ENCODE data around the gene EEF2K.

Gene EEF2K

DNA sequence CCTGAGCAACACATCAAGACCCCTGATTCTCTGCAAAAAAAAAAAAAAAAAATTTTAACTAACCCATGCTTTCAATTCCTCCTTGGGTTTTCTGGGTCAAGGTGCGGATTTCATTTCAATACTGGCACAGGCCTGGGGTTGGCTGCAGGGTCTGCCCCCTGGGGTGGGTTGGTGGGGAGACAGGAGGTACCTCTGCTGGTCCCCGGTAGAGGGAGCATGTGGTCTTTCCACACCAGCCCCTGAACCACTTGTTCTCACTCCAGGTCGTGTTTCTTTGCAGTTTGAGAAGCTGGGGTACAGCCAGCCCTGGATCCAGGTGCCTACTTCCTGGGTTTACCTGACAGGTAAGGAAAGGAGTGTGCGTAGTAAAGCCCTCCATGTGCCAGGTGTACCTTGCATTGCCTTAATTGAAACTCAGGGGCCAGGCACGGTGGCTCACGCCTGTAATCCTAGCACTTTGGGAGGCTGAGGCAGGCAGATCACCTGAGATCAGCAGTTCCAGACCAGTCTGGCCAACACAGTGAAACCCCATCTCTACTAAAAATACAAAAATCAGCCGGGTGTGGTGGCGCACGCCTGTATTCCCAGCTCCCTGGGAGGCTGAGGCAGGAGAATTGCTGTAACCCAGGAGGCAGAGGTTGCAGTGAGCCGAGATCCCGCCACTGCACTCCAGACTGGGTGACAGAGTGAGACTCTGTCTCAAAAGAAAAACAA is 22.0 kb upstream of the EEF2K start:
- Mint-ChIP-seq H3K27me3 (no peaks in the 10 kb centered on the region), H3K27ac (no peak overlapping the region), H3K4me1 (peaks cover 12% of the 10 kb centered on the region), H3K36me3 (no peaks in the 10 kb centered on the region), H3K4me3 (no peak overlapping the region), H3K9me3 (no peaks in the 10 kb centered on the region)

DNA sequence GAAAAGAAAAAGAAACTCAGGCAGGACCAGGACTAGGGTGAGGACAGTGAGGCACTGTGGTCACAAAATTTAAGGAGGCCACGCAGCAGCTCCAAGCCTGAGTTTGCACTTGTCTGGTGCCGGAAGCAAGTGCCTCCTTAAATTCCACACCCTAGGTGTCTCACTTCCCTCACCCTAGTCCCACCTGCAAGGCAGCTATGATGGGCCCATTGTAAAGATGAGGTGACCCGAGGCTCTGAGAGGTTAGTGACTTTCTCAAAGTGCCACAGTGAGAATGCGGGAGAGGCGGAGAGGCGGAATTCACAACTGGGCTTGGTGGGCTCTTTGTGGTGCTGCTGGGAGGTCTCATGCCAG is 21.5 kb upstream of the EEF2K start:
- no peaks in the 10 kb centered on the region for H3K36me3 Mint-ChIP-seq
- H3K4me1 Mint-ChIP-seq, result peaks cover 18% of the 10 kb centered on the region
- no peak overlapping the region for H3K4me3 Mint-ChIP-seq
- H3K27me3 Mint-ChIP-seq, result no peaks in the 10 kb centered on the region
- H3K9me3 Mint-ChIP-seq, result no peaks in the 10 kb centered on the region
- H3K27ac Mint-ChIP-seq, result no peak overlapping the region

DNA sequence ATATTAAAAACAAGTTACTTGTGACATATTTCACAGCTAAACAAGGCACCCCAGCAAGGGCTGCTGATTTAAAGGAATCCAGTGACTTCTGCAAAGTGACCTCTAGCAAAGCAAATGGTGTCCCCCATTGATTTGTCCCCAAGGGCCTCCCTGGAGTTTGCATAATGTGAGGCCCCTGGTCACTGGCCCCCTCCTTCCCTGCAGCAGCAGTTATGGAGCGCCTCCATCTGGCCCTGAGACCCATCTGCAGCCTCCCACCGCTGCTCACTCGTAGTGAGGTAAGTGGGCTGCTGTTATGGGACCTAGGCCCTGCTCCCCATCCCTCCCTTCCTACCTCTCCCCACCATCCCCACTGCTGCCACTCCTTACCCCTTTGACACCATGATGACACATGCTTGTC is 19.6 kb upstream of the EEF2K start:
- H3K4me3 Mint-ChIP-seq, result no peak overlapping the region
- H3K4me1 Mint-ChIP-seq, result peaks cover 24% of the 10 kb centered on the region
- H3K36me3 Mint-ChIP-seq, result no peaks in the 10 kb centered on the region
- no peak overlapping the region for H3K27ac Mint-ChIP-seq
- no peaks in the 10 kb centered on the region for H3K27me3 Mint-ChIP-seq
- H3K9me3 Mint-ChIP-seq, result no peaks in the 10 kb centered on the region

DNA sequence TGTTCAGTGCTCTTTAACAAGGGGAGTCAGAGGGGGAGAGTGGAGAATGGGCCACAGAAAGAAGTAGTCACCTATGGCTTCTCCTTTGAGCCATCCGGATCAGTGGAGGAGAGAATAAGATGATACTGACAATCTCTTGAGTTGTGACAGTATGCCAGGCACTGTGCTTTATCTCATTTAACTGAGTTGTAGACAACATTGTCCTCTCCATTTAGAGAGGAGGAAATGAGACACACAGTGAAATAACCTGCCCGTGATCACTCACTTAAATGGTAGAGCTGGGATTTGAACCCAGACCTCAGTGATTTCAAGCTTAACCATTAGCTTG is 17.8 kb upstream of the EEF2K start:
- Mint-ChIP-seq H3K36me3 (no peaks in the 10 kb centered on the region), H3K27me3 (no peaks in the 10 kb centered on the region), H3K27ac (peak overlapping the region; percentile 84), H3K4me1 (peaks cover 40% of the 10 kb centered on the region), H3K4me3 (no peak overlapping the region), H3K9me3 (no peaks in the 10 kb centered on the region)

DNA sequence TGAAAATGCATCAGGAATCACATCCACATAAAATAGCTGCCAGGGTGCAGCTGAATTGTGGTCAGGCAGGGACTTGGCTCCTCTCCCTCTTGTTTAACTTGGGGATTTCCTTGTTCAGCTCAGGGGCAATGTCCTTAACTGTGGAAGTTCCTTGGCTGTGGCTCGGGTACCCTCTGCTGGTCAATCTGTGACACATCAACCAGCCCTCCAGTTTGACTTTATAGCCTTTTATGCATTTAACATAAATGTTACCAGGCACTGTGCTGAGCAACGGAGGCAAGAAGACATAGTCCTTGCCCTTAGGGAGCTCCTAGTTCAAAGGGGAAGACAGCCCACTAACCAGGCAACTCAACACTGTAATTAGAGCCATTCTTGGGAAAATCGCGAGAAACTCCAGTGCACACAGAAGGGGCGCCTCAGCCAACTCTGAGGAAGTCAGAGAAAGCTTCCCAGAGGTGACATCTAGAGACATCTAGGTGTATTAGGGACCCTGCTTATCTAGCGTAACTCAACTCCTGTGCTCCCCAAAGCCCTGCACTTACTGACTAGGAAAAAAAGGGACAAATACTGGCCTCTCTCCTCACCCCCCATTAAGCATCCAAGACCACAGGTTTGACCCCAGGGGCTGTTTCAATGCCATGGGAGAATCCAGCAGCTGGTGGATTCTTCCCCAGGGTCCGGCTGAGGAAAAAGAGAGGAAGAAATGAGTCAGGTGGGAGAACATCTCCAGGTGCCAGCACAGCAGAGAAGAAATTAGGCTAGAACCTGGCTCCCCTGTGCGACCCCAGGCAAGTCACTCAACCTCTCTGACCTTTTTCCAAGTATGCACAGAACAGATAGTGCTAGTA is 17.3 kb upstream of the EEF2K start:
- Mint-ChIP-seq H3K4me3 (peak overlapping the region; percentile 91), H3K27ac (peak overlapping the region; percentile 89), H3K27me3 (no peaks in the 10 kb centered on the region), H3K9me3 (peaks cover 4% of the 10 kb centered on the region), H3K36me3 (no peaks in the 10 kb centered on the region), H3K4me1 (peaks cover 45% of the 10 kb centered on the region)

DNA sequence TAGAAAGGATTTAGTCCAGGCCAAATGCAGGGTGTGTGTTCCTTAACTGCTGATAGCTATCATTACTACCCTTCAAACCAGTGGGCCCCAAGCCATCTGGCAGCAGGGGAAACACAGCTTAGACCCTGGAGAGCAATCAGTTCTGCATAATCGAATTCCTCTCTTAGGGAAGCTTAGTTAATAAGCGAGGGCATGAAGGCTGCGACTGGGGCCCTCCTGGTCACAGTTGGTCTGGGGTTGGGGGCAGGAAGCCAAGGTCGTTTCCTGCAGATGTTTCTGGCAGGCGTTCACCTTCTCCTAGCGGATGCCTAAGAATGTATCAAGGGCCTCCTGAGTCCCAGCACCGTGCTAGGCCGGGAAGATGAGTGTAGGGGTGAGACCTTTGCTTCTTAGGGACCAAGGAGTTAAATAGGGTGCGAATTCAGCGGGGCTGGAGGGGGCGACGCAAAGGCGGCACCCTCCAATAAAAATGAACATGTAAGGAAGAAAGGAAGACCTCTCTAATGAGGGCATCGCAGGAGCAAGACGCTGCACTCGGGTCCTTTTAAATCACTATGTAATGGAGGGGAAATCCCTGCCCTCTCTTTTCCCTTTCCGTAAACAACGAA is 16.5 kb upstream of the EEF2K start:
- H3K27ac Mint-ChIP-seq, result peak overlapping the region; percentile 89
- H3K36me3 Mint-ChIP-seq, result peaks cover under 1% of the 10 kb centered on the region
- peak overlapping the region; percentile 91 for H3K4me3 Mint-ChIP-seq
- H3K9me3 Mint-ChIP-seq, result peaks cover 8% of the 10 kb centered on the region
- H3K4me1 Mint-ChIP-seq, result peaks cover 51% of the 10 kb centered on the region
- H3K27me3 Mint-ChIP-seq, result no peaks in the 10 kb centered on the region

DNA sequence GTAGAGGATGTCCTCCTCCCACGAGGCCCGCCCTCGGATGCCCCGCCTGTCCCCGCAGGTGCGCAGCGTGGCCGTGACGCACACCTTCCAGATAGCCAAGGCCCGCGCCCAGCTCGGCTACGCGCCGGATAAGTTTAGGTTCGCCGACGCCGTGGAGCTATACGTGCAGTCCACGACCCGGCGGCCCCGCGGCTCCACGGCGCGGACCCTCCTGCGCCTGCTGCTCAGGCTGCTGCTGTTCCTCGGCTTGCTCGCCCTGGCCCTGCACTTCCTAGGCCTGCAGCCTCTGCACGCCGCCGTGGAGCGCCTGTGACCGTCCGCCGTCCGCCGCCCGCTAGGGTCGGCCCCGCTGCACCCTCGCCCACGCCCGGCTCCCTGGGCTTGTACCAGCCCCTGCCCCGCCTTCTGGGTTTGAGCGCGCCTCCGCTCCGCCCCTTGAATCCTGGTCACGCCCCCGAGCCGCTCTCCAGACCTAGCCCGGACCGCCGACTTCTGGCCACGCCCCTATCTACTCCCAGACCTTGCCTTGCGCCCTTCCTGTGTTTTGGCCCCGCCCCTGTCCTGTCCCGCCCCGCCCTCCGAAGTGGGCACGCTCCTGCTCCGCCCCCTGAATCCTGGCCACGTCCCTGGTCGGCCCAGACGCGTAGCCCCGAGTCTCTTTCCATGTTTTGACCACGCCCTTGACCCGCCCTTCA is 15.8 kb upstream of the EEF2K start:
- peaks cover 58% of the 10 kb centered on the region for H3K4me1 Mint-ChIP-seq
- peak overlapping the region; percentile 91 for H3K4me3 Mint-ChIP-seq
- peaks cover 8% of the 10 kb centered on the region for H3K9me3 Mint-ChIP-seq
- peaks cover 2% of the 10 kb centered on the region for H3K36me3 Mint-ChIP-seq
- H3K27ac Mint-ChIP-seq, result peak overlapping the region; percentile 89
- no peaks in the 10 kb centered on the region for H3K27me3 Mint-ChIP-seq

DNA sequence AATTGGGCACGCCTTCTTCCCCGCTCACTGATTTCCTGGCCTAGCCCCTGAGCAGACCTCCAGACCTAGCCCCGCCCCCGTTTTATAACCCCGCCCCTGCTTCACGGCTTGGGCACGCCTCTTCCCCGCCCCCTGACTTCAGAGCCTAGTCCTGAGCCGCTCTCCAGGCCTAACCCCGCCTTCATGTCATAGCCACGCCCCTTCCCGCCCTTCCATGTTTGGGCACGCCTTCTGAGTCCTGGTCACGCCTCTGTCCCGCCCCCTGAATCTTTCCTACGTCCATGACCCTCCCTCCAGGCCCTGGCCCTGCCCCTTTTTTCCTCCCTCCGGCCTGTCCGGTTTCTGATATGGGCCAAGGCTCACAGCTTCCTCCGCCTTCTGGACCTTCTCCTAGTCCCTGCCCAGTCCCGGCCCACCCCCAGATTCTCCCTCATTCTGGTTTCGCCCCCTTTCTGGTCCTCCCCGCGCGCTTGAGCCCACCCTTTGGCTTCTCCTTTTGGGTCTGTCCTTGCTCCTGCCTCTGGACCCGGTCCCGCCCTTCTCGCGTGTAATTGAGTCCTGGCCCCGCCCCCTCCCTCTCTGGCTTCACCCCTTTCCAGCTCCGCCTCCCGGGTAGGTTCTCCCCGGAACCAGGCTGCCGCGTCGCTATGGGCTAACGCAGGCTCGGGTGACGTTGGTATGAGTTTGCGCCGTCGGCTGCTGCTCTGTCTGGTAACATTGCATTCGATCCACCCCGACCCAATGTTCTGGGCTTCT is 15.1 kb upstream of the EEF2K start:
- Mint-ChIP-seq H3K27ac (peak overlapping the region; percentile 89), H3K9me3 (peaks cover 8% of the 10 kb centered on the region), H3K4me1 (peaks cover 64% of the 10 kb centered on the region), H3K36me3 (peaks cover 2% of the 10 kb centered on the region), H3K27me3 (peaks cover 2% of the 10 kb centered on the region), H3K4me3 (peak overlapping the region; percentile 91)

DNA sequence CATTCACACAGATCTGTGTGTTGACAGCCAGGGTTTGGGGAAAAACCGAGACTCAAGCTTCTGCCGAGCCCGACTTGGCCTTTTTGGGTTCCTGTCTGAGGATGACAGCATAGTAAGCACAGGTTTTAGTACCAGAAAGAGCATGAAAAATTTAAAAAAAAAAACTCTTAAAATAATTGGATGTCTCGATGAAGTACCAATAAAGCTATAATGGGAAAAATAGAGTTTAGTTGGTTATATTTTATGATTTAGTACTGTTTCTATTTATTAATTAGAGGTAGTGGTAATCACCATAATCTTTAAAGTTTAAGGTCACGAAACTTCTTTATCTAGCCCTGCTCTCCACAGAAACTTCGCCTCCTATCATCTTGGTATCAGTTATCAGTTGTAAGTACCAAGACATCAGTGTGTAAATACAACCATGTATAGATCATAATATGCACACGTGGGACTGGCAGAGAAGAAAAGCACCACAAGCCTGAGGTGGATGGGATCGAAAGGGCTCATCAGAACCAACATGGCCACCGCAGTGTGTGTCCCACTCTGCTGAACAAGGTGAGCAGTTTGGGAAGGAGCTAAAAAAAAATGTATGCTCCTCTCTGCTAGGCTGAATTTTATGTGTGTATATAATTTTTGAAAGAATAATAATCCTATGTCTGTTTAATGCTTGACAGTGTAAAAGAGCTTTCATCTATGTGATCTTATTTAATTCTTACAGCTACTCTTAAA is 14.4 kb upstream of the EEF2K start:
- Mint-ChIP-seq H3K9me3 (peaks cover 8% of the 10 kb centered on the region), H3K27me3 (peaks cover 2% of the 10 kb centered on the region), H3K36me3 (peaks cover 2% of the 10 kb centered on the region), H3K4me3 (peak overlapping the region; percentile 91), H3K27ac (peak overlapping the region; percentile 92), H3K4me1 (peaks cover 68% of the 10 kb centered on the region)

DNA sequence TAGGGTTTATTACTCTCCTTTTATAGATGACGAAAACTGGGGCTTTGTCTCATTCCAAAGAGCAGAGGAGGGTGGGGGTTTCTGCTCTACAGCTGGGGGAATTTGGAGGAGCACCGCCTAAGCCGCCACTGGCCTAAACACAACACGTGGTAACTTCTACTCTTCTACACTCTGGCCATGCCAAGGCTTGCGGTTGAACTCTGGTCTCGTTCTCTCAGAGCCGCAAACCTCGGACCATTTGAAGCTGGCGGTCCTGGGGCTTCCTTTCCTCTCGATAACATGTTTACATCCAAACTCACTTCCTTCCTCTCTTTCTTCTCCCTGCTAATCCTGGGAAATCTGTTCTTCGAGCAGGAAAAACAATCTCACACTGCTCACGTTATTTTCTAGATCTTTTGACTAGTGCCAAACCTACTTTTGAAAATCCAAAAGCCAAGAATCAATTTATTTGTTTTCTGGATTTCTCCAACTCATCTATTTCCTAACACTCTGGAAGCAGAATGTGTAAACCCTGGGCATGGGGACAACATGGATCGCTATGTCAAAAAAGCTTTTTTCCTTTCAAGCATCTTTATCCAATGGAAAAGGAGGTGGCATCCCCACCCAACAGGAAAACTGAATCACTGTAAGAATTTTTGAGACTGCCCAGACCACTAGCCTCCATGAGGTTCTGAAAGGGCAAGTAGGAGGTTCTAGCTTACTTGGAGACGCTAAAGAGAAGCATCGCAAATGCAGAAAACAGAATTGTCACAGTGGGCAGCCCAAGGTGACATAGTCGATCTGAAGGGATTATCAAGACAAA is 13.6 kb upstream of the EEF2K start:
- peaks cover 2% of the 10 kb centered on the region for H3K36me3 Mint-ChIP-seq
- H3K4me1 Mint-ChIP-seq, result peaks cover 72% of the 10 kb centered on the region
- H3K27me3 Mint-ChIP-seq, result peaks cover 2% of the 10 kb centered on the region
- peak overlapping the region; percentile 92 for H3K27ac Mint-ChIP-seq
- H3K9me3 Mint-ChIP-seq, result peaks cover 8% of the 10 kb centered on the region
- peak overlapping the region; percentile 91 for H3K4me3 Mint-ChIP-seq

DNA sequence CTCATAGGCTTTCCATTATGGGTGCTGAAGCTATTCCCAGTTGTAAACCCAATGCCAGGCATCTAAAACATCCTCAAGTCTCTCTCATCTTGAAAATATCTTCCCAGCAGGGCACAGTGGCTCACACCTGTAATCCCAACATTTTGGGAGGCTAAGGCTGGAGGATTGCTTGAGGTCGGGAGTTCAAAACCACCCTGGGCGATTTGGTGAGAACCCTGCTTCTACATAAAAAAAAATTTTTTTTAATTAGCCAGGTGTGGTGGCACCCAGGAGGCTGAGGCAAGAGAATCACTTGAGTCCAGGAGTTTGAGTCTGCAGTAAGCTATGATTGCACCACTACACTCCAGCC is 13.0 kb upstream of the EEF2K start:
- Mint-ChIP-seq H3K9me3 (peaks cover 8% of the 10 kb centered on the region), H3K36me3 (peaks cover 2% of the 10 kb centered on the region), H3K27me3 (peaks cover 2% of the 10 kb centered on the region), H3K4me3 (no peak overlapping the region), H3K4me1 (peaks cover 70% of the 10 kb centered on the region), H3K27ac (peak overlapping the region; percentile 31)

DNA sequence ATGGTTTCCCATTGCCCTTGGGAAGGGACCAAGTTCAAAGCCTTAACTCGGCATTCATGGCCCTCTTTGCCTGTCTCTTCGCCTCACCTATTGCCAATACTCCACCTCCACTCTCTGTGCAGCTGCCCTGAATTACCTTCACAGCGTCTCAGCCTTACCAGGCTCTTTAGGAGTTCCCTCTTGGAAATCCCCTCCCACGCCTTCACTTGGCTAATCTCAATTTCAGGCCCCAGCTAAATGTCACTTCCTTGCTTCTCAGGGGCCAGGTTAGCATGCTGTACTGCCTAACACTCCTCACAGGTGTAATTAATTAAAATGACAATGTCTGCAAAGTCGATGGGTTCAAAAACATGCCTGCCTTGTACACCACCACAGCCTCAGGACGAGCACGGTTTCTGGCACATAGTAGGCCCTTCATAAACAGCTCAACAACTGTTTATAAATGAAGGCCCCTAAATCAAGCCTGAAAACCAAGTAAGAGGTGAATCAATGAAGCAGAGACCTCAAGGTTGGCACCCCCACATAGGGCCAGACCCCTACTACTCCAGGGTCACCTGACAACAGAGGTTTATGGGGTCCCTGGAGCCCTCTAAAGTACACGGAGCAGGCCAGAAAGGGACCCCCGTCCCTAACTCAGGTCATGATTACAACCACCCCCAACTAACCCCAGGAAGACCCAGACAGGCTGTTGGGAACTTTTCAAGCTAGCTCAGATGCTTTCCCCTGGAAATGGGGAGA is 11.2 kb upstream of the EEF2K start:
- Mint-ChIP-seq H3K9me3 (peaks cover 8% of the 10 kb centered on the region), H3K27me3 (peaks cover 2% of the 10 kb centered on the region), H3K27ac (peak overlapping the region; percentile 98), H3K4me3 (peak overlapping the region; percentile 84), H3K4me1 (peaks cover 55% of the 10 kb centered on the region), H3K36me3 (peaks cover 2% of the 10 kb centered on the region)

DNA sequence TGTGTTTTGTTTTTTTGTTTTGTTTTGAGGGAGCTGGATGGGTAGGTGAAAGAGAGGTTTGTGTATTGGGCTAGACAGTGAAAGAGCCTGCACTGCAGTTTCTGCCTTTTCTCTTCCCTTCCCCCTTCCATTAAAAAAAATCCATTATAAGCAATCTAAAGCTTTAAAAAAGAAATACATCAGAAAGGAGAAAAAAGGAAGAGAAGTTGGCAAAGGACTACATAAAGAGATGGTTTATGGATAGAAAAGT is 10.7 kb upstream of the EEF2K start:
- Mint-ChIP-seq H3K9me3 (peaks cover 8% of the 10 kb centered on the region), H3K4me3 (peak overlapping the region; percentile 84), H3K4me1 (peaks cover 54% of the 10 kb centered on the region), H3K36me3 (peaks cover 2% of the 10 kb centered on the region), H3K27me3 (peaks cover 2% of the 10 kb centered on the region), H3K27ac (peak overlapping the region; percentile 98)
